HFF-Myc (cell line): ENCODE data around the gene TBC1D21.

Experiments
- DNase-seq: peaks from one replicate; pipeline ENCODE4 v3.0.0-alpha.2; 2011; ENCODE audit warnings: low read depth; ENCODE audit errors: extremely low read depth
- H3K4me3 ChIP-seq: replicated peaks from 2 replicates; pipeline ENCODE4 v1.5.1; 2011; ENCODE audit warnings: low read depth, mild to moderate bottlenecking, control low read depth, low read length
- TF ChIP-seq, protein P1 (sequence below): IDR thresholded peaks from 2 replicates; pipeline ENCODE4 v1.5.1; 2012; ENCODE audit warnings: mild to moderate bottlenecking, low read depth, low read length, control low read depth; ENCODE audit errors: missing control alignments

Gene TBC1D21

DNA sequence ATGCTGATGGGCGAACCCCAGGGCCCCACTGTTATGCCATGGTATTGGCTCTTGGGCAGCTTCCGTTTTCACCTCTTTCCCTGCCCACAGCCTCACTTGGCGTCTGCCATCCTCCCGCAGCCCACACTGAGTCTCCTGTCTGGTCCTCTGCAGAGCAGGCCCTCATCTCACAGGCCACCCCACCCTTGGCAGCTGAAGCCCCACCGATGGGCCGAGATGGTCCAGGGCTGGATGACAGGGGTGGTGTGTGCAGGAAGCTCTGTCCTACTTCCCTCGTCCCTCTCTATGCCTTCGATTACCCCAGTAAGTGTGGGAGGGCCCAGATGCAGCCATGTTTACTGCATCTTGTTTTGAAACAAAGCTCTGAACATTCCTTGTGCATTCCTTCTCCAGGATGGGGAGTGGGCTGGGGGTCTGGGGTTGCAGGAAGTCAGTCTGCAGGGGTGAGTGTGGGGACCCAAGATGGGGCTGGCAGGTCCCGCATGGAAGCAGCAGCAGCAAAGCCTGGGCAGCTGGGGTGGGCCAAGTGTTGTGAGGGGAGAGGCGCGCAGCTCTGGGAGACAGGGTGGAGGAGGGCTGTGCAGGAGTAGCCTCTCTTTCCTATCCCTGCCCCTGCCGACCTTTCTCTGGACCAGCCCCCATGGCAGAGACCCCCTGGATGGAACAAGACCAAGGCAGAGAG is 20.9 kb downstream of the TBC1D21 start:
- no peak overlapping the region for H3K4me3 ChIP-seq
- no peak for DNase-seq
- TF ChIP-seq, protein P1, sequence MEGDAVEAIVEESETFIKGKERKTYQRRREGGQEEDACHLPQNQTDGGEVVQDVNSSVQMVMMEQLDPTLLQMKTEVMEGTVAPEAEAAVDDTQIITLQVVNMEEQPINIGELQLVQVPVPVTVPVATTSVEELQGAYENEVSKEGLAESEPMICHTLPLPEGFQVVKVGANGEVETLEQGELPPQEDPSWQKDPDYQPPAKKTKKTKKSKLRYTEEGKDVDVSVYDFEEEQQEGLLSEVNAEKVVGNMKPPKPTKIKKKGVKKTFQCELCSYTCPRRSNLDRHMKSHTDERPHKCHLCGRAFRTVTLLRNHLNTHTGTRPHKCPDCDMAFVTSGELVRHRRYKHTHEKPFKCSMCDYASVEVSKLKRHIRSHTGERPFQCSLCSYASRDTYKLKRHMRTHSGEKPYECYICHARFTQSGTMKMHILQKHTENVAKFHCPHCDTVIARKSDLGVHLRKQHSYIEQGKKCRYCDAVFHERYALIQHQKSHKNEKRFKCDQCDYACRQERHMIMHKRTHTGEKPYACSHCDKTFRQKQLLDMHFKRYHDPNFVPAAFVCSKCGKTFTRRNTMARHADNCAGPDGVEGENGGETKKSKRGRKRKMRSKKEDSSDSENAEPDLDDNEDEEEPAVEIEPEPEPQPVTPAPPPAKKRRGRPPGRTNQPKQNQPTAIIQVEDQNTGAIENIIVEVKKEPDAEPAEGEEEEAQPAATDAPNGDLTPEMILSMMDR, result no peak

DNA sequence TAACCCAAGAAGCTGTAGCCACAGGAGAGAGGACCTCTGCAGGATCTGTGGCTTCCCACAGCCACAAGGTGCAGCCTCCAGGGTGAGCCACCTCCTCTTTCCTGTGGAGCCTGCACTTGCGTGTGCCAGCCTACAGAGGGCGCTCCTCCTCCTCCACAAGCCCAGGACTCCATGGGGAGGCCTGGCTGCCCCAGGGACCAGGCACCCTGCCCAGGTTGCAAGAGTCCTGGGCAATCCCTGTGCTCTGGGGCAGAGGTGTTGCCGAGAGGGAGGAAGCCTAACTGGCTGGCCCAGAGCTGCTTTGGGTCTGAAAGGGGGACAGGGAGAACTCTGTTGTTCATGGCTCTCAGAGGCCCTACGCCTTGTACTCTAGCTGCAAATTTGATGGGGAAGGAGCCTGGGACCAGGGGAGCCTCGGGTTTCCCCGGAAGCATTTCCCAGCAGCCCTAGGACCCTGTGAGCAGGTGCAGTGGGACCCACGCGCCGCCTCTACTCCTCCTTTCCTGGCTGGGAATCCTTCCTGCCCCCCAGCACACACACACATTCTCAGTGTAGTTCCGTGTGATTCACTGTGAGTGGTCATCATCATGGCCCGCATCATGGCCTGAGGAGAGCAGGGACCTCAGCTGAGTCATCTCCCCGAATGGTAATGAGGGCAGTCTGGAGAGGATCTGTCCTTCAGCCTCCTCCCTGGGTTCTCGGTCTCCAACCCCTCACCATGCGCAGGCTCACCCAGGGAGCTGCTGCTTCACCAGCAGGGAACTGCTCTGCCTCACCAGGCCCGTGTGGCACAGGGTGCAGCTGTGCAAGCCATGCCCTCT is 24.3 kb downstream of the TBC1D21 start:
- H3K4me3 ChIP-seq, result no peak overlapping the region
- TF ChIP-seq, protein P1, result peak; percentile 99
- DNase-seq, result peak; percentile 39

DNA sequence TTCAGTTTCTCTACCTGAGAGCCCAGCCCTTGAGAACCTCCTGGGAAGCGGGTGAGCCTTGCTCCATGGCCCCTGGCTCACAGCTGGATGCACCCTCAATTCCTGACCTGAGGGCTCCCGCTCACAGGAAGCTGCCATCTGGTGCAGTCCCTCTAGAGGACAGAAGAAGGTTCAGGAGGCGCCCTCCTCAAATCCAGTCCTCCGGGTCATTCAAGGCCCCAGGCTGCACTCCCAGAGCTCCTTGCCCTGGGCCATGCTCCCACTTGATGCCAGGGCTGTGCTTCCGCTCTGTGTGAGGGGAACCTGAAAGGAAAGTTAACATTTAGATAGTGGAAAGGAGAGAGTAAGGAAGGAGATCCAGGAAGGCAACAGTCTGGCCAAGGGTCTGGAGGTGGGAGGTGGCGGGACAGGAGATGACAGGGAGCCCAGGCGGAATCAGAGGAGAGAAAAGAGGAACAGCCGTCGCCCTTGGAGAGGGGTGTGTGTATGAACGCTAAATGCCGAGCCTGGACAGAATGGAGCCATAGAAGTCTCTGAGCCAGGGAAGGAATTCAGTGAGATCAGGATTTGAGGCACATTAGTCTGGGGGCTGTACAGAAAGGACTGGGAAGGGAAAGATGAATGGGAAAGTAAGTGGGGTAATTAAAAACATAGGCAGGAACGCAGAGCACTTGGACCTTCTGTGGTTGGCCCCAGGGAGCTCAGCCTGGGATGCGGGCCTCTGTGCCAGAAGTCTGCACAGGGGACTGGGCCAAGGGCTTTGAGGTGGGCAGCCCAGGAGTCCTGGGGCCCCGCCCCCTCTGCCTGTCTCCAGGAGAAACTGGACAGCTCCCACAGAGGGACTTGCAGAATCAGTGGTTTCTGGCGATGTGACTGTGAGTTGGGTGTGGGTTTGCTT is 26.1 kb downstream of the TBC1D21 start:
- TF ChIP-seq, protein P1, result no peak
- no peak for DNase-seq
- no peak overlapping the region for H3K4me3 ChIP-seq

DNA sequence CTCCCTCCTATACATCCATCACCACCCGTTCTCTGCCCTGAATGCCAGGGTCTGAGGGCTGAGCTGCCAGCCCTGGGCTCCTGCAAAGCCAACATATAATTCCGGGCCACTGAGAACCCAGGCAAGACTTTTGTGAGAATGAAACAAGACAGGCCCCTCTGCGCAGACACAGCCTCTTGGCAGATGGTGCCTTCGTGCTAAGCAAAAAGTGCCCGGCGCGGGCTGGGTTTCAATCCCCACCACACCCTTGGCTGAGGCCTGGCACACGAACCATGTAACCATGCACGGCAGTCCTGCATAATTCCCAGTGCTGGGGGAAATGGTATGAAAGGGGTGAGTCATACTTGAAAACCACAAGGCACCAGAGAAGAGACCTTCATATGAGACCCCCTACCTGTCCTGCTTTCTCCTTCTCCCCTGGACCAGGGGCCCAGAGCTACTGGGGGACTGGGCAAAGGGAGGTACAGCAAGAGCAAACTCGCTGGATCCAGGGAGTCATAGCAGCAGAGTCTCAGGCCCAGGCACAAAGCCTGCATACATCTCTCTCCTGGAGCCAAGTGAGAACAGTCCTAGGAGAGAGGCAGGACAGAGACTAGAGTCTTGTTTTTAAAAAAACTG is 26.8 kb downstream of the TBC1D21 start:
- no peak overlapping the region for H3K4me3 ChIP-seq
- TF ChIP-seq, protein P1, result no peak
- DNase-seq, result no peak

DNA sequence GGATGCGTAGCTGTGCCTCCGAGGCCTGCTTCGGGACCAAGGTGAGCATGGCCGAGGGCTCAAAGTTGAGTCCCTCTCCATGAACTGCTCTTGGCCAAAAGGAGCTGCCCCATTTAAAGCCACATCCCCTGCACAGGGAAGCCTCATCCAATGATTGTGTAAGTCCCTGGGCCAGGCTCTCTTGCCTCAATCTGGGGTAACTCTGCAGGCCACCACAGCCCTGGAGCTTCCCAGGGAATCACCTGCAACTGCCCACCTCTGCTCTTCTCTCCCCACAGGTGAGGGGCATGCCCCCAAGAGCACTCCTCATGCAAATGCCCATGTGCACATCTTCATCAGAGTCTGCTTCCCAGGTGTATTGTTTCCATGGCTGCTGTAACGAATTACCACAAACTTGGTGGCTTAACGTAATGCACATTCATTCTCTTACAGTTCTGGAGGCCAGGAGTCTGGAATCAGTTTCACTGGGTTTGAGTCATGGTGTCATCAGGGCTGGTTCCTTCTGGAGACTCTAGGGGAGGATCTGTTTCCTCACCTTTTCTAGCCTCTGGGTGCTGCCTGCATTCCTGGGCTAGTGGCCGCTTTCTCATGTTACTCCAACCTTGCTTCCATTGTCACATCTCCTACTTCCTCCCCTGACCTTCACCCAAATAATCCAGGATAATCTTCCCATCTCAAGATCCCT is 27.9 kb downstream of the TBC1D21 start:
- TF ChIP-seq, protein P1, result no peak
- H3K4me3 ChIP-seq, result no peak overlapping the region
- no peak for DNase-seq
